HepG2 (cell line): ENCODE data around the gene SLC2A8. TPM values are rescaled to one million over a fixed set of nuclear protein-coding genes. Genes with fewer than 3 reads are reported as not detected.

Experiments used
- ATAD3A ChIP-seq: sonication (generic); formaldehyde crosslinking; IDR thresholded peaks from 2 replicates; pipeline ENCODE4 v1.4.0; 2020; ENCODE audit warnings: missing genetic modification reagents
- BRD4 ChIP-seq: sonication (generic); formaldehyde crosslinking; IDR thresholded peaks from 2 replicates; pipeline ENCODE4 v1.4.0; 2020; ENCODE audit warnings: missing genetic modification reagents
- CAMTA2 ChIP-seq: sonication (generic); formaldehyde crosslinking; IDR thresholded peaks from 2 replicates; pipeline ENCODE4 v1.4.0; 2020; ENCODE audit warnings: mild to moderate bottlenecking, missing genetic modification reagents, borderline replicate concordance
- DNMT3B ChIP-seq: conservative IDR thresholded peaks from 2 replicates; pipeline ENCODE4 v1.6.1; 2016; ENCODE audit warnings: missing biosample characterization, control low read depth
- ETV6 ChIP-seq: sonication (generic); formaldehyde crosslinking; conservative IDR thresholded peaks from 2 replicates; pipeline ENCODE4 v1.4.0; 2020; ENCODE audit warnings: missing genetic modification reagents
- MAX ChIP-seq: IDR thresholded peaks from 2 replicates; pipeline ENCODE4 v1.6.1; 2012; ENCODE audit warnings: inconsistent platforms
- MEIS1 ChIP-seq: sonication (generic); formaldehyde crosslinking; IDR thresholded peaks from 2 replicates; pipeline ENCODE4 v1.9.0; 2021; ENCODE audit warnings: mild to moderate bottlenecking, missing genetic modification reagents, moderate library complexity, borderline replicate concordance
- MLX ChIP-seq: IDR thresholded peaks from 2 replicates; pipeline ENCODE4 v1.6.1; 2016
- MTA1 ChIP-seq: sonication (generic); formaldehyde crosslinking; IDR thresholded peaks from 2 replicates; pipeline ENCODE4 v1.4.0; 2020; ENCODE audit warnings: missing genetic modification reagents, mild to moderate bottlenecking, borderline replicate concordance
- MXD1 ChIP-seq: sonication (generic); formaldehyde crosslinking; IDR thresholded peaks from 2 replicates; pipeline ENCODE4 v1.4.0; 2020; ENCODE audit warnings: mild to moderate bottlenecking, missing genetic modification reagents
- NFE2 ChIP-seq: sonication (generic); formaldehyde crosslinking; IDR thresholded peaks from 2 replicates; pipeline ENCODE4 v1.4.0; 2020; ENCODE audit warnings: missing genetic modification reagents
- NFIC ChIP-seq: IDR thresholded peaks from 2 replicates; pipeline ENCODE4 v1.6.1; 2012; ENCODE audit warnings: mild to moderate bottlenecking, low read length, inconsistent platforms
- NFKB2 ChIP-seq: sonication (generic); formaldehyde crosslinking; IDR thresholded peaks from 2 replicates; pipeline ENCODE4 v1.4.0; 2020; ENCODE audit warnings: missing genetic modification reagents, borderline replicate concordance
- SALL2 ChIP-seq: sonication (generic); formaldehyde crosslinking; IDR thresholded peaks from 2 replicates; pipeline ENCODE4 v1.8.1; 2023; ENCODE audit warnings: mild to moderate bottlenecking, missing genetic modification reagents, inconsistent platforms
- TCF7 ChIP-seq: sonication (generic); IDR thresholded peaks from 2 replicates; pipeline ENCODE4 v1.6.1; 2016; ENCODE audit warnings: antibody characterized with exemption, low read depth
- ZFP62 ChIP-seq: sonication (generic); formaldehyde crosslinking; IDR thresholded peaks from 2 replicates; pipeline ENCODE4 v1.4.0; 2020; ENCODE audit warnings: missing genetic modification reagents
- ZNF230 ChIP-seq: sonication (generic); formaldehyde crosslinking; IDR thresholded peaks from 2 replicates; pipeline ENCODE4 v1.4.0; 2020; ENCODE audit warnings: mild to moderate bottlenecking, missing genetic modification reagents
- ZNF253 ChIP-seq: sonication (generic); formaldehyde crosslinking; IDR thresholded peaks from 2 replicates; pipeline ENCODE4 v1.8.0; 2022; ENCODE audit warnings: mild to moderate bottlenecking, missing genetic modification reagents, borderline replicate concordance
- ZNF264 ChIP-seq: sonication (generic); formaldehyde crosslinking; IDR thresholded peaks from 2 replicates; pipeline ENCODE4 v1.4.0; 2020; ENCODE audit warnings: missing genetic modification reagents
- ZNF354B ChIP-seq: sonication (generic); formaldehyde crosslinking; IDR thresholded peaks from 2 replicates; pipeline ENCODE4 v1.8.0; 2022; ENCODE audit warnings: mild to moderate bottlenecking, missing genetic modification reagents
- ZNF567 ChIP-seq: sonication (generic); formaldehyde crosslinking; IDR thresholded peaks from 2 replicates; pipeline ENCODE4 v1.8.1; 2023; ENCODE audit warnings: mild to moderate bottlenecking, missing genetic modification reagents, borderline replicate concordance
- ZNF724P ChIP-seq: sonication (generic); formaldehyde crosslinking; IDR thresholded peaks from 2 replicates; pipeline ENCODE4 v1.8.0; 2022; ENCODE audit warnings: missing genetic modification reagents, borderline replicate concordance
- ZNF784 ChIP-seq: sonication (generic); formaldehyde crosslinking; IDR thresholded peaks from 2 replicates; pipeline ENCODE4 v1.5.1; 2020; ENCODE audit warnings: missing genetic modification reagents, mild to moderate bottlenecking, borderline replicate concordance
- ZNF883 ChIP-seq: sonication (generic); formaldehyde crosslinking; IDR thresholded peaks from 2 replicates; pipeline ENCODE4 v1.5.1; 2020; ENCODE audit warnings: mild to moderate bottlenecking, missing genetic modification reagents; ENCODE audit errors: not compliant biosample characterization
- polyA plus RNA-seq, 8 experiments: library from polyadenylated mRNA; depleted of rRNA in 3 of 8; stranded (reverse) in 7 of 8; unstranded in 1 of 8; fragments of >200 nt; fragmentation: Illumina TruSeq in 4 of 8; extraction: Trizol in 4 of 8; gene quantifications; 2 replicates each; pipeline versions ENCODE4 v1.2.1 to v1.2.3, GENCODE V29; 2011 to 2016; ENCODE audit warnings: low read depth in 4 of 8, missing spikeins in 1 of 8, mixed read lengths in 1 of 8; ENCODE audit not compliant: insufficient read depth in 1 of 8
- total RNA-seq, 5 experiments: library from RNA; depleted of rRNA; stranded (reverse); fragments of >200 nt; fragmentation: Illumina TruSeq; extraction: Trizol; gene quantifications; 2 replicates each; pipeline ENCODE4 v1.2.3, GENCODE V29; 2016; ENCODE audit warnings: low read depth in 1 of 5
- TF ChIP-seq, protein P1 (sequence below): sonication (generic); formaldehyde crosslinking; IDR thresholded peaks from 2 replicates; pipeline ENCODE4 v1.4.0; 2020; ENCODE audit warnings: mild to moderate bottlenecking, low read depth, missing genetic modification reagents
- TF ChIP-seq, protein P2 (sequence below): sonication (generic); formaldehyde crosslinking; IDR thresholded peaks from 2 replicates; pipeline ENCODE4 v1.4.0; 2020; ENCODE audit warnings: missing genetic modification reagents

SLC2A8 gene
- total and polyA plus RNA-seq, 2 of the 13 experiments (the other 11 are each of a cell fraction or from before 2014, with no cell fraction given) = 22.6 to 48.6 TPM

GRCh38 chr9:127450830-127451607, 54.0 kb downstream of the SLC2A8 start, which contains the start of the genes LRSAM1 and RPL12 (continued):
- no peak for TF ChIP-seq ZNF784 (CRISPR knock-in tag)
- peak; percentile 91; the same call in 1 of the 2 replicates for TF ChIP-seq MEIS1
- TF ChIP-seq ATAD3A (CRISPR knock-in tag) = no peak
- peak; percentile 73 for TF ChIP-seq MAX
- 0 out of 2 replicates have a peak, but pooled peaks have one; percentile 75 for TF ChIP-seq ZNF264
- TF ChIP-seq ZNF230 = peak; percentile 87; the same call in 1 of the 2 replicates
- TF ChIP-seq, protein P1, sequence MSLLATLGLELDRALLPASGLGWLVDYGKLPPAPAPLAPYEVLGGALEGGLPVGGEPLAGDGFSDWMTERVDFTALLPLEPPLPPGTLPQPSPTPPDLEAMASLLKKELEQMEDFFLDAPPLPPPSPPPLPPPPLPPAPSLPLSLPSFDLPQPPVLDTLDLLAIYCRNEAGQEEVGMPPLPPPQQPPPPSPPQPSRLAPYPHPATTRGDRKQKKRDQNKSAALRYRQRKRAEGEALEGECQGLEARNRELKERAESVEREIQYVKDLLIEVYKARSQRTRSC (CRISPR knock-in tag) = peak; percentile 78; the same call in 1 of the 2 replicates
- no peak for TF ChIP-seq ZNF567 (CRISPR knock-in tag)
- TF ChIP-seq NFE2 (CRISPR knock-in tag) = no peak
- TF ChIP-seq CAMTA2 (CRISPR knock-in tag) = no peak
- TF ChIP-seq, protein P2, sequence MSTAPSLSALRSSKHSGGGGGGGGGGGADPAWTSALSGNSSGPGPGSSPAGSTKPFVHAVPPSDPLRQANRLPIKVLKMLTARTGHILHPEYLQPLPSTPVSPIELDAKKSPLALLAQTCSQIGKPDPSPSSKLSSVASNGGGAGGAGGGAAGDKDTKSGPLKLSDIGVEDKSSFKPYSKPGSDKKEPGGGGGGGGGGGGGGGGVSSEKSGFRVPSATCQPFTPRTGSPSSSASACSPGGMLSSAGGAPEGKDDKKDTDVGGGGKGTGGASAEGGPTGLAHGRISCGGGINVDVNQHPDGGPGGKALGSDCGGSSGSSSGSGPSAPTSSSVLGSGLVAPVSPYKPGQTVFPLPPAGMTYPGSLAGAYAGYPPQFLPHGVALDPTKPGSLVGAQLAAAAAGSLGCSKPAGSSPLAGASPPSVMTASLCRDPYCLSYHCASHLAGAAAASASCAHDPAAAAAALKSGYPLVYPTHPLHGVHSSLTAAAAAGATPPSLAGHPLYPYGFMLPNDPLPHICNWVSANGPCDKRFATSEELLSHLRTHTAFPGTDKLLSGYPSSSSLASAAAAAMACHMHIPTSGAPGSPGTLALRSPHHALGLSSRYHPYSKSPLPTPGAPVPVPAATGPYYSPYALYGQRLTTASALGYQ (CRISPR knock-in tag) = 0 out of 2 replicates have a peak, but pooled peaks have one; percentile 27
- peak; percentile 76; the same call in 1 of the 2 replicates for TF ChIP-seq BRD4 (CRISPR knock-in tag)
- 0 out of 2 replicates have a peak, but pooled peaks have one; percentile 19 for TF ChIP-seq MLX (CRISPR knock-in tag)
- peak; percentile 23; the same call in 1 of the 2 replicates for TF ChIP-seq NFIC
- peak; percentile 52; the same call in 1 of the 2 replicates for TF ChIP-seq MXD1 (CRISPR knock-in tag)
- TF ChIP-seq NFKB2 = peak; percentile 75
- no peak for TF ChIP-seq ZNF883 (CRISPR knock-in tag)
- no peak for TF ChIP-seq ZNF354B (CRISPR knock-in tag)
- peak; percentile 84 for TF ChIP-seq SALL2 (CRISPR knock-in tag)
- no peak for TF ChIP-seq TCF7
- peak; percentile 76; the same call in 1 of the 2 replicates for TF ChIP-seq DNMT3B (CRISPR knock-in tag)
- 0 out of 2 replicates have a peak, but pooled peaks have one; percentile 20 for TF ChIP-seq ZFP62 (CRISPR knock-in tag)
- no peak; the same call in 1 of the 2 replicates for TF ChIP-seq ZNF253 (CRISPR knock-in tag)
- TF ChIP-seq ETV6 = 0 out of 2 replicates have a peak, but pooled peaks have one; percentile 30
- peak; percentile 53; the same call in 1 of the 2 replicates for TF ChIP-seq ZNF724P (CRISPR knock-in tag)
- TF ChIP-seq MTA1 (CRISPR knock-in tag) = peak; percentile 77
